Measurements from ENCODE around the gene MUSTN1. TPM values are rescaled to one million over a fixed set of nuclear protein-coding genes. Genes with fewer than 3 reads are reported as not detected.

Gene MUSTN1
- total RNA-seq, 1 donor from 2014 or later = 3.5 TPM

DNA sequence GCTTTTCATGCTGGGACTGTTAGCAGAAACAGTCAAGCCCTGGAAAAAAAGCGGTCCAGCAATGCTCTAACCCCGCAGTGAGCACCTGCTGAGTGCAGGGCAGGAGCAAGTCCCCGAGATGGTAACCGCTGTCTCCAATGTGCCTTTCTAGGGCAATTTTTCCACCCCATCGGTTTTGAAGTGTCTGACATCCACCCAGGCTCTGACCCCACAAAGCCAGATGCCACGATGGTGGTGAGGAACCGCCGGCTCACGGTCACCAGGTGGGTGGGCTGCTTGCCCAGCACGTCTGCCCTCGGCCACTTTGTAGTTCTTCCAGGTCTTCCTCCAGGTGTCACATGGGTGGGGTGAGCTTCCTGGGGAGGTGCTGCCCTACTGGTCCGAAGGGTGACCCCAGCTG, 43.5 kb downstream of the MUSTN1 start:
- Mint-ChIP-seq H3K9me3 (ENCODE audit: unreplicated experiment) (peaks cover 6% of the 10 kb centered on the region), H3K4me1 (ENCODE audit: low read depth, unreplicated experiment) (peaks cover 9% of the 10 kb centered on the region), H3K27ac (ENCODE audit: unreplicated experiment) (no peak overlapping the region), H3K36me3 (ENCODE audit: unreplicated experiment) (no peaks in the 10 kb centered on the region), H3K4me3 (ENCODE audit: unreplicated experiment) (no peak overlapping the region), H3K27me3 (ENCODE audit: unreplicated experiment) (peaks cover 5% of the 10 kb centered on the region)
- TF ChIP-seq, protein P1, sequence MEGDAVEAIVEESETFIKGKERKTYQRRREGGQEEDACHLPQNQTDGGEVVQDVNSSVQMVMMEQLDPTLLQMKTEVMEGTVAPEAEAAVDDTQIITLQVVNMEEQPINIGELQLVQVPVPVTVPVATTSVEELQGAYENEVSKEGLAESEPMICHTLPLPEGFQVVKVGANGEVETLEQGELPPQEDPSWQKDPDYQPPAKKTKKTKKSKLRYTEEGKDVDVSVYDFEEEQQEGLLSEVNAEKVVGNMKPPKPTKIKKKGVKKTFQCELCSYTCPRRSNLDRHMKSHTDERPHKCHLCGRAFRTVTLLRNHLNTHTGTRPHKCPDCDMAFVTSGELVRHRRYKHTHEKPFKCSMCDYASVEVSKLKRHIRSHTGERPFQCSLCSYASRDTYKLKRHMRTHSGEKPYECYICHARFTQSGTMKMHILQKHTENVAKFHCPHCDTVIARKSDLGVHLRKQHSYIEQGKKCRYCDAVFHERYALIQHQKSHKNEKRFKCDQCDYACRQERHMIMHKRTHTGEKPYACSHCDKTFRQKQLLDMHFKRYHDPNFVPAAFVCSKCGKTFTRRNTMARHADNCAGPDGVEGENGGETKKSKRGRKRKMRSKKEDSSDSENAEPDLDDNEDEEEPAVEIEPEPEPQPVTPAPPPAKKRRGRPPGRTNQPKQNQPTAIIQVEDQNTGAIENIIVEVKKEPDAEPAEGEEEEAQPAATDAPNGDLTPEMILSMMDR (IDR thresholded peaks at IDR 0.05; ENCODE audit: partially characterized antibody, unreplicated experiment) = no peak
- DNase-seq = no peak

DNA sequence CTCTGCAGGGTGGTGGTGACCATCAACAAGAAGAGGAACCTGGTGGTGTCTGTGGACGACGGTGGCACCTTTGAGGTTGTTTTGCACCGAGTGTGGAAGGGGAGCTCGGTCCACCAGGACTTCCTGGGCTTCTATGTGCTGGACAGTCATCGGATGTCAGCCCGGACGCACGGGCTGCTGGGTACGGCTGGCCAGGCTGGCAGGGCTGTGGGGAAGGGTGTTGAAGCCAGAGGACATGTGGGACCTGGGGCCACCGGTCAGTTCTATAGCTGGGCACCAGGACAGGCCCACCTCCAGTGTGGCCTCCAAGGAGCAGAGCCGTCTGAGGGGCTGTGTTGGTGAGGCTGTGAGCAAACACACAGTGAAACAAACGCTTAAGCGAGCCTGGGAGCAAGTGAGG, 44.1 kb downstream of the MUSTN1 start:
- Mint-ChIP-seq H3K9me3 (ENCODE audit: unreplicated experiment) (peaks cover 4% of the 10 kb centered on the region), H3K27ac (ENCODE audit: unreplicated experiment) (no peak overlapping the region), H3K27me3 (ENCODE audit: unreplicated experiment) (peaks cover 5% of the 10 kb centered on the region), H3K4me3 (ENCODE audit: unreplicated experiment) (no peak overlapping the region), H3K4me1 (ENCODE audit: low read depth, unreplicated experiment) (peaks cover 9% of the 10 kb centered on the region), H3K36me3 (ENCODE audit: unreplicated experiment) (no peaks in the 10 kb centered on the region)
- DNase-seq = no peak
- TF ChIP-seq, protein P1 (IDR thresholded peaks at IDR 0.05; ENCODE audit: partially characterized antibody, unreplicated experiment) = no peak

DNA sequence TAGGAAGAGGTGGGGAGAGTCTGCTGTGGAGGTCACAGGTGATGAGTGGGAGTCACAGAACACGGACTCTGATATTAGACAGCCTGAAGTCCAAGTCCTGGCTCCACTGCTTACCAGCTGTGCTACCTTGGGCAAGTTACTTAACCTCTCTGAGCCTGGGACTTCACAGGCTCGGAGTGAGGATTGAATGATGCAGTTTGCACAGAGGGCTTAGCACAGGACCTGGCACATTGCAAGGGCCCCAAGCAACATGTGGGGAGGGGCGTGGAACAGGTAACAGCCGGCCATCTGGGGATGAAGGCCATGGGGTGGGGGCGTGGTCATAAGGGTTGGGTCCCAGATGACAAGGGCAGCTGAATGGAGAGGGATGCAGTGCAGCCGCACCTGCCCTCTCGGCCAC, 44.5 kb downstream of the MUSTN1 start:
- H3K27ac Mint-ChIP-seq (ENCODE audit: unreplicated experiment) = no peak overlapping the region
- H3K4me3 Mint-ChIP-seq (ENCODE audit: unreplicated experiment) = no peak overlapping the region
- peaks cover 4% of the 10 kb centered on the region for H3K9me3 Mint-ChIP-seq (ENCODE audit: unreplicated experiment)
- no peaks in the 10 kb centered on the region for H3K36me3 Mint-ChIP-seq (ENCODE audit: unreplicated experiment)
- no peak for DNase-seq
- TF ChIP-seq, protein P1 (IDR thresholded peaks at IDR 0.05; ENCODE audit: partially characterized antibody, unreplicated experiment) = no peak
- peaks cover 5% of the 10 kb centered on the region for H3K27me3 Mint-ChIP-seq (ENCODE audit: unreplicated experiment)
- H3K4me1 Mint-ChIP-seq (ENCODE audit: low read depth, unreplicated experiment) = peaks cover 9% of the 10 kb centered on the region

DNA sequence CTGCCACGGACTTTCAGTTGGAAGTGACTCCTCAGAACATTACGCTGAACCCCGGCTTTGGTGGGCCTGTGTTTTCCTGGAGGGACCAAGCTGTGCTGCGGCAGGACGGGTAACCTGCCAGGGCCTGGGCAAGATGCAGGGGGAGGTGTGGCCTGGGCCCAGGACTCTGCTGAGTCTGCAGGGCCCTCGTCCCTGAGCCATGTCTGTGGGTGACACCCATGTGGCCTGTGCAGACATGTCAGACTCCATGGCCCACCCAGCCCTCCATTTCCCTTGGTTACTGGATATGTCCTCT, 45.1 kb downstream of the MUSTN1 start:
- Mint-ChIP-seq H3K27ac (ENCODE audit: unreplicated experiment) (no peak overlapping the region), H3K36me3 (ENCODE audit: unreplicated experiment) (no peaks in the 10 kb centered on the region), H3K27me3 (ENCODE audit: unreplicated experiment) (peaks cover 5% of the 10 kb centered on the region), H3K4me1 (ENCODE audit: low read depth, unreplicated experiment) (peaks cover 9% of the 10 kb centered on the region), H3K4me3 (ENCODE audit: unreplicated experiment) (no peak overlapping the region), H3K9me3 (ENCODE audit: unreplicated experiment) (peaks cover 4% of the 10 kb centered on the region)
- TF ChIP-seq, protein P1 (IDR thresholded peaks at IDR 0.05; ENCODE audit: partially characterized antibody, unreplicated experiment) = no peak
- DNase-seq = no peak

DNA sequence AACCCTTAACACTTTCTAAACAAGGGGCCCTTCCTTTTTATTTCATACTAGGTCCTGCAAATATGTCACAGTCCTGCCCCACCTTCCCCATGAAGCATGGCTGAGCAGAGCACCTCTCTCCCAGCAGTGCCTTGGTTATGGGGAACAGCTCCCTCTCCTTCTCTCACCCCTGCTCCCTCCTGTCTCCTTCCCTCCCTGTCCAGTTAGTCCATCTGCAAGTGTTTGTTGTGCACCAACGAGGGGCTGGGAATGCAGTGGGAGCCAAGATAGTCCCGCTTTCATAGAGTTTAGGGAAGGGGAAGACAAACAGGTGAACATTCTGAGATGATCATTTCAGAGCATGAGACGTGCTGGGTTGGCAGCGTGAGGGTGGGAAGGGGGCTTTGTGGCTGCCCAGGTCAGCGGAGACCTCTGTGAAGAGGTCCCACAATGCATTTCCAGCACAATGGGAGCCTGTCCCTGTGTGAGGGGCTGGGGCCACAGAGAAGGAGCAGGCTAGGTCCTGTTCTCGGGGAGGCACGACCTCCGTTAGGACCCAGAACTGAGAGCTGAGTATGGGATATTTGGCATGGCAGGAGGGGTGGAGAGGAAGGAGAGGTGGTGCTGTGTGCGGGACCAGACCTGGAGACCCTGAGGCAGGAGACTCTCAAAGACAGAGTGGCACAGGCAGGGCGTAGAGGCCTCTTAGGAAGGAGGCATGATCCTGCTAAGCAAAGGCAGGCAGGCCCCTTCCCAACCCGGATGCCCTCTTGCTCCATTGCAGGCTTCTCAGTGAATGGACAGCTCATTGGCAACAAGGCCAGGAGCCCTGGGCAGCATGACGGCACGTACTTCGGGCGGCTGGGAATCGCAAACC, 45.7 kb downstream of the MUSTN1 start:
- TF ChIP-seq, protein P1 (IDR thresholded peaks at IDR 0.05; ENCODE audit: partially characterized antibody, unreplicated experiment) = no peak
- no peak overlapping the region for H3K4me3 Mint-ChIP-seq (ENCODE audit: unreplicated experiment)
- no peak overlapping the region for H3K27ac Mint-ChIP-seq (ENCODE audit: unreplicated experiment)
- peaks cover 5% of the 10 kb centered on the region for H3K27me3 Mint-ChIP-seq (ENCODE audit: unreplicated experiment)
- H3K4me1 Mint-ChIP-seq (ENCODE audit: low read depth, unreplicated experiment) = peaks cover 8% of the 10 kb centered on the region
- no peak for DNase-seq
- H3K36me3 Mint-ChIP-seq (ENCODE audit: unreplicated experiment) = no peaks in the 10 kb centered on the region
- H3K9me3 Mint-ChIP-seq (ENCODE audit: unreplicated experiment) = peaks cover 4% of the 10 kb centered on the region
